Right ventricle myocardium superior (tissue), 1 donor: ENCODE results near the gene OR2L3. TPM values are rescaled to one million over a fixed set of nuclear protein-coding genes. Genes with fewer than 3 reads are reported as not detected.

ENCODE experiments used
- total RNA-seq: library from RNA; stranded (reverse); fragmentation: NEBNext Ultra II Directional; extraction: Animal tissue kit (Norgen Biotek cat#: 25700); gene quantifications from one replicate; pipeline ENCODE4 v1.2.1, GENCODE V29; 2021
- donor health status: DM: no; HTN: yes; CAD: no; lungs with severe emphysema.

OR2L3 gene
- total RNA-seq, 1 donor from 2014 or later = not detected

Other genes starting within 250 kb of the OR2L3 start
- not detected for gene OR14A16, start 222.7 kb upstream of the OR2L3 start, total RNA-seq
- not detected for gene OR11L1, start 204.9 kb upstream of the OR2L3 start, total RNA-seq
- gene TRIM58, start 189.6 kb upstream of the OR2L3 start, total RNA-seq = 0.13 TPM
- gene OR2W3, start 151.2 kb upstream of the OR2L3 start, total RNA-seq = not detected
- not detected for gene OR2T8, start 126.6 kb upstream of the OR2L3 start, total RNA-seq
- not detected for gene OR2AJ1, start 121.9 kb upstream of the OR2L3 start, total RNA-seq
- not detected for gene OR2L8, start 98.0 kb upstream of the OR2L3 start, total RNA-seq
- not detected for gene OR2AK2, start 81.6 kb upstream of the OR2L3 start, total RNA-seq
- gene OR2L5, start 33.2 kb upstream of the OR2L3 start, total RNA-seq = not detected
- not detected for gene OR2L2, start 16.8 kb upstream of the OR2L3 start, total RNA-seq
- gene OR2L13, start 48.3 kb downstream of the OR2L3 start, total RNA-seq = not detected
- not detected for gene OR2M5, start 98.3 kb downstream of the OR2L3 start, total RNA-seq
- not detected for gene OR2M2, start 128.0 kb downstream of the OR2L3 start, total RNA-seq
- gene OR2M3, start 150.4 kb downstream of the OR2L3 start, total RNA-seq = not detected
- gene OR2M4, start 184.6 kb downstream of the OR2L3 start, total RNA-seq = not detected
- gene OR2T33, start 231.1 kb downstream of the OR2L3 start, total RNA-seq = not detected